IMR-90 (cell line): ENCODE measurements around the gene OXSR1. TPM values are rescaled to one million over a fixed set of nuclear protein-coding genes. Genes with fewer than 3 reads are reported as not detected.

ENCODE experiments used
- ATAC-seq: fragments of 200-7000 bp; cut with Tn5 transposase; 2 replicates; pipeline ENCODE4 v1.9.1; 2020; ENCODE audit warnings: low read depth, mild to moderate bottlenecking, moderate library complexity
- BruUV-seq: library from RNA; stranded (reverse); fragments of 400-500 nt; replicated peaks from 2 replicates; lab custom pipeline; 2021; lab: Mats Ljungman, UMichigan
- CTCF ChIA-PET: fragments of 300-600 bp; formaldehyde crosslinking; extraction: SDS; loops from one replicate; lab custom pipeline; 2021; ENCODE audit warnings: antibody characterized with exemption; lab: Yijun Ruan, JAX
- POLR2A ChIA-PET: fragments of 300-600 bp; sonication (Branson Sonifier 250); formaldehyde crosslinking; loops from one replicate; lab custom pipeline; 2022; ENCODE audit warnings: antibody characterized with exemption; ENCODE audit not compliant: unreplicated experiment; lab: Charles Lee
- DNase-seq: peaks from one replicate; pipeline ENCODE4 v3.0.0; 2013
- H2AFZ ChIP-seq: replicated peaks from 2 replicates; pipeline ENCODE3; 2013; ENCODE audit warnings: low read length, mild to moderate bottlenecking; ENCODE audit not compliant: poor library complexity
- H2AK5ac ChIP-seq: 2 replicates; pipeline ENCODE4 v1.6.1; 2013; ENCODE audit warnings: low read depth, low read length, inconsistent platforms
- H2AK9ac ChIP-seq: replicated peaks from 2 replicates; pipeline ENCODE3; 2013; ENCODE audit warnings: mild to moderate bottlenecking, low read depth, low read length, moderate library complexity; ENCODE audit not compliant: poor library complexity
- H2BK120ac ChIP-seq: 2 replicates; pipeline ENCODE4 v1.6.1; 2013; ENCODE audit warnings: low read depth, low read length, inconsistent platforms
- H2BK15ac ChIP-seq: 3 replicates; pipeline ENCODE4 v1.6.1; 2013; ENCODE audit warnings: low read depth, low read length, inconsistent platforms
- H2BK20ac ChIP-seq: 2 replicates; pipeline ENCODE4 v1.6.1; 2013; ENCODE audit warnings: low read depth, mild to moderate bottlenecking, inconsistent platforms, low read length, moderate library complexity
- H2BK5ac ChIP-seq: 2 replicates; pipeline ENCODE4 v1.6.1; 2013; ENCODE audit warnings: mild to moderate bottlenecking, low read depth, low read length, inconsistent platforms; ENCODE audit not compliant: poor library complexity, severe bottlenecking
- H3K14ac ChIP-seq: replicated peaks from 2 replicates; pipeline ENCODE4 v1.6.1; 2013; ENCODE audit warnings: low read depth, low read length, inconsistent platforms
- H3K18ac ChIP-seq: 2 replicates; pipeline ENCODE4 v1.6.1; 2013; ENCODE audit warnings: low read depth, low read length, control low read depth
- H3K23ac ChIP-seq: 2 replicates; pipeline ENCODE4 v1.6.1; 2013; ENCODE audit warnings: low read depth, low read length, inconsistent platforms
- H3K27ac ChIP-seq: 2 replicates; pipeline ENCODE4 v1.5.1; 2013; ENCODE audit warnings: mild to moderate bottlenecking, control low read depth, low read length; ENCODE audit not compliant: insufficient read depth
- H3K27me3 ChIP-seq: 2 replicates; pipeline ENCODE4 v1.6.1; 2013; ENCODE audit warnings: low read length; ENCODE audit not compliant: control insufficient read depth, insufficient read depth
- H3K36me3 ChIP-seq: 2 replicates; pipeline ENCODE4 v1.6.1; 2013; ENCODE audit warnings: low read length, mixed read lengths; ENCODE audit not compliant: control insufficient read depth, insufficient read depth
- H3K4ac ChIP-seq: 2 replicates; pipeline ENCODE4 v1.6.1; 2013; ENCODE audit warnings: low read depth, low read length, inconsistent platforms
- H3K4me1 ChIP-seq: 2 replicates; pipeline ENCODE4 v1.6.1; 2013; ENCODE audit warnings: low read length, mixed read lengths; ENCODE audit not compliant: control insufficient read depth, insufficient read depth
- H3K4me2 ChIP-seq: 2 replicates; pipeline ENCODE4 v1.6.1; 2013; ENCODE audit warnings: low read depth, mild to moderate bottlenecking, control low read depth, low read length, moderate library complexity
- H3K4me3 ChIP-seq: 2 replicates; pipeline ENCODE4 v1.5.1; 2013; ENCODE audit warnings: low read depth, mild to moderate bottlenecking, control low read depth, low read length, moderate library complexity; ENCODE audit not compliant: insufficient read depth
- H3K56ac ChIP-seq: 2 replicates; pipeline ENCODE4 v1.6.1; 2013; ENCODE audit warnings: low read length, inconsistent platforms; ENCODE audit not compliant: insufficient read depth; ENCODE audit errors: extremely low read depth
- H3K79me1 ChIP-seq, 2 experiments: 2 replicates each; pipeline ENCODE4 v1.6.1; 2013; ENCODE audit warnings: low read length in 2 of 2, inconsistent platforms in 1 of 2, low read depth in 1 of 2
- H3K9ac ChIP-seq: 2 replicates; pipeline ENCODE4 v1.6.1; 2013; ENCODE audit warnings: low read depth, low read length, control low read depth
- H3K9me1 ChIP-seq: 2 replicates; pipeline ENCODE4 v1.6.1; 2013; ENCODE audit warnings: low read length, inconsistent platforms; ENCODE audit not compliant: insufficient read depth
- H3K9me3 ChIP-seq: 2 replicates; pipeline ENCODE4 v1.6.1; 2013; ENCODE audit warnings: low read length; ENCODE audit not compliant: control insufficient read depth, insufficient read depth
- H4K20me1 ChIP-seq: 2 replicates; pipeline ENCODE4 v1.6.1; 2013; ENCODE audit warnings: low read length, inconsistent platforms; ENCODE audit not compliant: insufficient read depth
- H4K5ac ChIP-seq: 2 replicates; pipeline ENCODE4 v1.6.1; 2013; ENCODE audit warnings: mild to moderate bottlenecking, low read depth, low read length, control low read depth
- H4K8ac ChIP-seq, 2 experiments: 2 replicates each; pipeline ENCODE4 v1.6.1; 2013; ENCODE audit warnings: low read depth in 2 of 2, low read length in 2 of 2, control low read depth in 1 of 2, inconsistent platforms in 1 of 2
- H4K91ac ChIP-seq: 2 replicates; pipeline ENCODE4 v1.6.1; 2013; ENCODE audit warnings: low read depth, low read length, inconsistent platforms; ENCODE audit not compliant: insufficient read depth
- CEBPB ChIP-seq: IDR thresholded peaks from 2 replicates; pipeline ENCODE4 v1.6.1; 2012; ENCODE audit warnings: low read depth, low read length, improper control_type of control experiment
- CHD1 ChIP-seq: IDR thresholded peaks from 2 replicates; pipeline ENCODE4 v1.6.1; 2012; ENCODE audit warnings: low read depth, low read length, improper control_type of control experiment
- ELK1 ChIP-seq: fragments of 150-350 bp; IDR thresholded peaks from 2 replicates; pipeline ENCODE4 v1.6.1; 2016; ENCODE audit warnings: low read depth, mild to moderate bottlenecking, low read length, moderate library complexity, borderline replicate concordance
- FOS ChIP-seq: fragments of 150-350 bp; IDR thresholded peaks from 2 replicates; pipeline ENCODE4 v1.6.1; 2016; ENCODE audit warnings: low read depth, low read length
- MAFK ChIP-seq: IDR thresholded peaks from 2 replicates; pipeline ENCODE4 v1.6.1; 2012; ENCODE audit warnings: low read depth, low read length, improper control_type of control experiment
- MAZ ChIP-seq: IDR thresholded peaks from 2 replicates; pipeline ENCODE4 v1.6.1; 2012; ENCODE audit warnings: low read depth, mild to moderate bottlenecking, low read length, improper control_type of control experiment, moderate library complexity, borderline replicate concordance
- RAD21 ChIP-seq: IDR thresholded peaks from 2 replicates; pipeline ENCODE4 v1.6.1; 2012; ENCODE audit warnings: low read length, improper control_type of control experiment
- SMC3 ChIP-seq: fragments of 150-350 bp; IDR thresholded peaks from 2 replicates; pipeline ENCODE4 v1.6.1; 2016; ENCODE audit warnings: low read depth, mild to moderate bottlenecking, antibody characterized with exemption, low read length, moderate library complexity
- WGBS, 2 experiments: methylation state at CpG; one replicate each; pipeline versions ENCODE4 v1.1.5 to v1.1.7; 2013; ENCODE audit warnings: missing lambda C conversion rate in 2 of 2; ENCODE audit not compliant: insufficient read length in 1 of 2; ENCODE audit errors: extremely low coverage in 2 of 2; 5-methylcytosine and 5-hydroxymethylcytosine counted together
- dilution Hi-C: fragments of 300-500 bp; cut with HindIII; formaldehyde crosslinking; loops from one replicate; pipeline ENCODE4 v1.14.3; 2018; ENCODE audit warnings: low sequenced_read_pairs; ENCODE audit not compliant: unreplicated experiment
- in situ Hi-C: fragments of 300-500 bp; cut with MboI; formaldehyde crosslinking; loops from 3 replicates; pipeline ENCODE4 v1.14.3; 2019; ENCODE audit warnings: low sequenced_read_pairs, inconsistent platforms, mixed read lengths
- intact Hi-C: fragments of 100-400 bp; cut with micrococcal nuclease; formaldehyde crosslinking; loops from 2 replicates; pipeline ENCODE4 v1.10.0; 2022
- polyA plus RNA-seq, 3 experiments: library from polyadenylated mRNA; depleted of rRNA; stranded (reverse); fragments of >200 nt; gene quantifications; 2 replicates each; pipeline ENCODE4 v1.2.3, GENCODE V29; 2012; ENCODE audit warnings: low replicate concordance in 1 of 3
- total RNA-seq: library from RNA; depleted of rRNA; stranded (reverse); fragments of >200 nt; gene quantifications from 2 replicates; pipeline ENCODE4 v1.2.3, GENCODE V29; 2012

The OXSR1 gene
- total and polyA plus RNA-seq, 2 of the 4 experiments (the other 2 are of a cell fraction), result 32.9 to 37.6 TPM

GRCh38 chr3:38203690-38204089 is 38.4 kb downstream of the OXSR1 start:
- CTCF ChIA-PET, result no interaction called here
- no peak for ATAC-seq

More at GRCh38 chr3:38203690-38204089, 38.4 kb downstream of the OXSR1 start:
- Histone ChIP-seq H4K8ac (no peak overlapping the region), H3K18ac (no peak overlapping the region), H3K56ac (no peak overlapping the region), H2BK120ac (no peak overlapping the region), H3K4ac (no peak overlapping the region), H3K23ac (no peak overlapping the region; the same call in 1 of the 2 replicates), H3K14ac (no peak overlapping the region), H4K5ac (no peak overlapping the region), H3K27ac (no peak overlapping the region), H2AK5ac (no peak overlapping the region), H3K9me3 (no peaks in the 10 kb centered on the region), H3K4me3 (no peak overlapping the region), H2AFZ (no peak overlapping the region), H4K91ac (no peak overlapping the region), H2BK5ac (no peak overlapping the region), H3K4me1 (no peaks in the 10 kb centered on the region), H3K79me1 (peaks cover 51 to 72% of the 10 kb centered on the region in 2 experiments), H4K20me1 (peaks cover 28% of the 10 kb centered on the region; the same call in 1 of the 2 replicates), H2BK15ac (no peak overlapping the region), H3K9ac (no peak overlapping the region), H3K4me2 (no peak overlapping the region), H3K36me3 (peaks cover 30% of the 10 kb centered on the region), H3K9me1 (peaks cover 14% of the 10 kb centered on the region; the same call in 1 of the 2 replicates), H3K27me3 (no peaks in the 10 kb centered on the region), H2BK20ac (no peak overlapping the region), H2AK9ac (no peak overlapping the region)
- 100% methylated on average over 1 of the region's 2 CpGs; no CpG with 5 or more reads in 1 of the 2 experiments for WGBS, 2 experiments
- BruUV-seq, result no TSS peak
- TF ChIP-seq CHD1 (no peak), CEBPB (no peak), FOS (no peak), MAFK (no peak), MAZ (no peak), ELK1 (no peak), RAD21 (no peak), SMC3 (no peak)
- intact Hi-C loops (no loop called here), in situ Hi-C loops (no loop called here), dilution Hi-C loops (no loop called here)
- no peak for DNase-seq
- POLR2A ChIA-PET, result no interaction called here
